ENCODE measurements around the gene ATP2C2.
"Not testable (repeated sequence)": the region's sequence is repeated elsewhere in the genome, so short reads cannot be mapped to it uniquely, and the experiment has no call there.

The ATP2C2 gene

DNA sequence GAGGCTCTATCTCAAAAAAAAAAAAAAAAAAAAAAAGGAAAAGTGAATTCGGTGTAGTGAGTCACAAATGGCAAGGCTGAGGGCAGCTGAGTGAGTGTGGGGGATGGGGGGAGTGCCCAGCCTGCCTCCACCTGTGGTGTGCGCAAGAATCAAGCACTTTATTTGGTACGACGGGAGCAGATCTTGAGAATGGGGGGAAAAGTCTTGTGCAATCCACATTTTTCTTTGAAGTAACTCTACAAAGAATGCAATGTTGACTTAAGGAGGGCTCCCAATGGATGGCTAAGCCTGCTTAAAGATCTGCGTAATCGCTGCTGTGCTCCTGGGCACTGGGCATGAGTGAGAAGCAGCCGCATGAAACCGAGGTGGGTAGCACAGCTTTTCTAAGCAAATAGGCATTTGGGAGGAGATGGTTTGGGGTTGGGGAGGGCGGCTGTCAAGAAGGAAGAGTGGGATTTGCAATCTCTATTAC lies 28.2 kb downstream of the ATP2C2 start:
- DNase-seq (ENCODE audit: low read depth in 2 of 2): no peak

GRCh38 chr16:84397090-84397489 lies 28.8 kb downstream of the ATP2C2 start:
- DNase-seq (ENCODE audit: low read depth in 2 of 2): no peak

DNA sequence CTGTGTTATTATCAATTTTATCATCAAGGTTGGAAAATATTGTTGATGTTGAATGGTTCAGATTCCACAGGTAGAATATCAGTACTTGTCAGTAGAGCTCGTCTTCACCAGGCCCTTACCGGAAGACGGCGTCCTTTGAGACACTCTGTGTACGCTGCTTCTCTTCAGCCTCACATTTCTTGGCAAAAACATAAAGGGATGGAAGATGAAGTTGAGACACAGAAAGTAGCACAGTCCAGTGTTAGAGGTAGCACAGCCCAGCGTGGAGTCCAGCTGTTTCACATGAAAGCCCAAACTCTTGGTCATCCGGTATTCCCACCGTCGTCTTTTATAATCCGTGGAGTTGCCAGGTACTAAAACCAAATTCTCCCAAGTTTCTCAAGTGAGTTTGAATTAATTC lies 30.4 kb downstream of the ATP2C2 start:
- DNase-seq (ENCODE audit: low read depth in 2 of 2): no peak

DNA sequence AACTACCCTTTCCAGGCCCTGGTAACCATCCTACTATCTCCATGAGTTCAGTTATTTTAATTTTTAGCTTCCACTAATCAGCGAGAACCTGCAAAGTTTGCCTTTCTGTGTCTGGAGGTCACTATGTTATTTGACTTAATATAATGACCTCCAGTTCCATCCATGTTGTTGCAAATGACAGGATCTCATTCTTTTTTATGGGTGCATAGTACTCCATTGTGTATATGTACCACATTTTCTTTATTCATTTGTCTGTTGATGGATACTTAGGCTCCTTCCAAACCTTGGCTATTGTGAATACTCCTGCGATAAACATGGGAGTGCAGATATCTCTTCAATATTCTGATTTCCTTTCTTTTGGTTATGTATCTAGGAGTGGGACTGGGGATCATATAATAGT lies 31.6 kb downstream of the ATP2C2 start:
- DNase-seq (ENCODE audit: low read depth in 2 of 2): not testable (repeated sequence)

GRCh38 chr16:84403435-84403834 lies 35.1 kb downstream of the ATP2C2 start:
- DNase-seq (ENCODE audit: low read depth in 2 of 2): not testable (repeated sequence)

DNA sequence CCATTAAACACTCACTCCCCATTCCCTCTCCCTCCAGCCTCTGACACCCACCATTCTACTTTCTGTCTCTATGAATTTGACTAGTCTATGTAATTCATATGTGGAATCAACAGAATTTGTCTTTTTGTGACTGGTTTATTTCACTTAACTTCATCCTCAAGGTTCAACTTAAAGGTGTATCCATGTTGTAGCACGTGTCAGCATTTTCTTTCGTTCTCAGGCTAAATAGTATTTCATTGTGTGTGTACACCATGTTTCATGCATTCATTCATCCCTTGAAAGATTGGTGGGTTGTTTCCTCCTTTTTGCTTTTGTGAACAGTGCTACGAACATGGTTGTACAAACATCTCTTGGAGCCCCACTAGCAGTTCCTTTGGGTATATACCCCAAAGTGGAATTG lies 36.0 kb downstream of the ATP2C2 start:
- no peak for DNase-seq (ENCODE audit: low read depth in 2 of 2)

- DNase-seq (ENCODE audit: low read depth in 2 of 2): no peak
Observed at GRCh38 chr16:84404936-84405639, 36.8 kb downstream of the ATP2C2 start.

GRCh38 chr16:84406006-84406963 lies 37.9 kb downstream of the ATP2C2 start:
- DNase-seq (ENCODE audit: low read depth in 2 of 2): no peak

- no peak for DNase-seq (ENCODE audit: low read depth in 2 of 2)
Observed at GRCh38 chr16:84407588-84408313, 39.4 kb downstream of the ATP2C2 start.

GRCh38 chr16:84408314-84408690 lies 40.0 kb downstream of the ATP2C2 start:
- no peak for DNase-seq (ENCODE audit: low read depth in 2 of 2)

- no peak for DNase-seq (ENCODE audit: low read depth in 2 of 2)
Observed at GRCh38 chr16:84408856-84409255, 40.5 kb downstream of the ATP2C2 start.

- DNase-seq (ENCODE audit: low read depth in 2 of 2): no peak
Observed at GRCh38 chr16:84410361-84411138, 42.2 kb downstream of the ATP2C2 start.

DNA sequence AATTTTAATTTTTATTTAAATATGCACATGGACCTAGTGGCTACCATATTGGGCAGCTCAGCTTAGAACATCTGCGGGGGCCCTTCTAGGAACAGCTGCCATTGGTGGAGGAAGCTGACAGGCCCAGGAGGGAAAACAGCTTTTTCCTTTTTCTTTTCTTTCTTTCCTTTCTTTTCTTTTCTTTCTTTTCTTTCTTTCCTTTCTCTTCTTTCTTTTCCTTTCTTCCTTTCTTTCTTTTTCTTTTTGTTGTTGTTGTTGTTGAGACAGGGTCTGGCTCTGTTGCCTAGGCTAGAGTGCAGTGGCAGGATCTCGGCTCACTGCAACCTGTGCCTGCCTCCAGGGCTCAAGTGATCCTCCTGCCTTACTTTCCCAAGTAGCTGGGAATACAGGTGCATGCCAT lies 43.4 kb downstream of the ATP2C2 start:
- no peak for DNase-seq (ENCODE audit: low read depth in 2 of 2)

DNA sequence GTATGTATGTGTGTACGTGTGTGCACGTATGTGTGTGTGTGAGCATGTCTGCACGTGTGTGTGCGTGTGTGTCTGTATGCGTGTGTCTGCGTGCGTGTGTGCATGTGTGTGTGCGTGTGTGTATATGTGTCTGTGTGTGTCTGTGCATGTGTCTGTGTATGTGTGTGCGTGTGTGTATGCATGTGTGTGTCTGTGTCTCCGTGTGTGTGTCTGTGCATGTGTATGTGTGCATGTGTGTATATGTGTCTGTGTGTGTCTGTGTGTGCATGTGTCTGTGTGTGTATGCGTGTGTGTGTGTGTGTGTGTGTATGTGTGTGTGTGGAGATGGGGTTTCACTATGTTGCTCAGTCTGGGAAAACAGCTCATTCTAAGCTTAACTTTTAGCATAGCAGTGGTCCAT lies 43.9 kb downstream of the ATP2C2 start:
- no peak for DNase-seq (ENCODE audit: low read depth in 2 of 2)

DNA sequence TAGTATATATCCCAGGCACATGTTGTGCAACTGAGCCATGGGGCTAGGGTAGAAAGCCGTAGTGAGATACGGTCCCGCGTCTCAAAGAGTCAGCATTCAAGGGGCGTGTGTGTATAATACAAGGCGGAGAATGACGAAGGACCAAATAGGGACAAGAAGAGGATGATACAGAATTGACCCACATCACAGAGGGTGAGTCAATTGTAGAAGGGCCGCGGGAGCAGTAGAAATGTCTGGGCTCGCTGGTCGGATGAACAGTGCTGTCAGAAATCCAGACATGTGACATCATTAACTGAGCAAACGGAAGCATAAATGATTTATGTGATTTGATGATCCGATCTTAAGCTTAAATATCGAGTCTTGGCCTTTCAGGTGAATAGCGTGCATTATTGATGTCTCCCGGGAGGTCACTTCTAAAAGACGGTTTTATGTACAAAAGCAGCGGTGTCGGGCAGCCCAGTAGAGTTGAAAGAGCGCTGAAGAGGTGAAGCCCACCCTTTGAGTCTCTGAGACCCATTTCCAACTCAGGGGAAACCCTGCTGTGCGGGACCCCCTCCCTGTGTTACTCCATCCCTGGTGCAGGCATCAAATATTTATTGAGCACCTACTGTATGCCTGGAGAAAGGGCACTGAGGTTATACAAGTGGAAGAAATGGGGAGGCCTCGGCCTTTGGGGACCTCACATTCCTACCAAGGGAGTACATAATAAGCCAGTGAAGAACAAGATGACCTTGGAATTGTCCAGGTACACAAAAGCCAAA lies 45.1 kb downstream of the ATP2C2 start:
- DNase-seq (ENCODE audit: low read depth in 2 of 2): no peak

DNA sequence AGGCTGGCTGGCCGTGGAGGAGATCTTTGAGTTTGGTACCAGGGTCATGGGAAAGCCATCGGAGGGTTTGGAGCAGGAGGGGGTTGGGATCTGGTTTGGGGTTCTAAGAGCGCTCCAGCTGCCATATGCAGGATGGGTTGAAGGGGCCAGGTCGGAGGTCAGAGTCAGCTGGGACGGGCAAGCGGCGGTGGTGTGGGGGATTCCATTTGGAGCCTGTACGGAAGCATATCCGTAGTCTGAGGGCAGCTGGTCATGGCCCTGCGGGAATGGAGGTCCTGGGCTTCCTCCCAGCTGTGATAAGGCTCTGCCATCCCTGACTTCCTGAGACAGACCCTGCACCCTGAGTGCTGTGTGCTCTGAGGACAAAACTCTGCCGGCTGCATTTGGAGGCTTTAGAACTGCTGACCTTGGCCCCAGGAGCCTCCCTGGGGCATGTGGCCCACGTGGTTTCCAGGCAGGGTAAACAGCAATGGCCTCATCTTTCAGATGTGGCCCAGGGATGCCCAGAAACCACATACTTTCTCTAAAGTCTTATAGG lies 46.5 kb downstream of the ATP2C2 start:
- no peak for DNase-seq (ENCODE audit: low read depth in 2 of 2)

GRCh38 chr16:84416407-84417321 lies 48.3 kb downstream of the ATP2C2 start:
- no peak for DNase-seq (ENCODE audit: low read depth in 2 of 2)

GRCh38 chr16:84418056-84418849 lies 49.9 kb downstream of the ATP2C2 start:
- DNase-seq (ENCODE audit: low read depth in 2 of 2): no peak

Measured in stimulated activated CD8-positive, alpha-beta memory T cell treated with anti-CD3 and anti-CD28 coated beads, Interleukin-15, amount 100 ng/mL, for 48 hours (primary cell).